HepG2 (cell line): Measurements from ENCODE around the gene PEF1. TPM values are rescaled to one million over a fixed set of nuclear protein-coding genes. Genes with fewer than 3 reads are reported as not detected.

Experiments used
- ATAC-seq: fragments of 200-7000 bp; cut with Tn5 transposase; 3 replicates; pipeline ENCODE4 v1.9.1; 2020; ENCODE audit warnings: mild to moderate bottlenecking, moderate library complexity
- BruUV-seq: library from RNA; stranded (reverse); fragments of 400-500 nt; replicated peaks from 2 replicates; lab custom pipeline; 2021; lab: Mats Ljungman, UMichigan
- CTCF ChIA-PET: fragments of 300-600 bp; formaldehyde crosslinking; extraction: SDS; loops from one replicate; lab custom pipeline; 2021; ENCODE audit warnings: low total read pairs, inconsistent platforms, low intra/inter-chr PET ratio; lab: Yijun Ruan, JAX
- POLR2A ChIA-PET: fragments of 350-600 bp; sonication (Branson Sonifier 250); formaldehyde crosslinking; loops from one replicate; lab custom pipeline; 2020; ENCODE audit warnings: antibody characterized with exemption, inconsistent platforms; lab: Yijun Ruan, JAX
- DNase-seq: peaks from one replicate; pipeline ENCODE4 v3.0.0-alpha.2; 2015; ENCODE audit warnings: low spot score
- FAIRE-seq: peaks from 3 replicates; lab custom pipeline; 2011; peaks lifted over from hg19 to GRCh38; lab: Jason Lieb, UNC
- H2AFZ ChIP-seq: one replicate; pipeline ENCODE4 v1.6.1; 2011; ENCODE audit warnings: low read length, inconsistent platforms
- H3K27ac ChIP-seq: fragments of 300-600 bp; 3 replicates; pipeline ENCODE4 v1.8.0; 2011; ENCODE audit warnings: mixed run types, mild to moderate bottlenecking, mixed read lengths, low read length, inconsistent platforms; ENCODE audit not compliant: insufficient read depth; ENCODE audit errors: extremely low read length
- H3K27me3 ChIP-seq, 2 experiments: fragments of 200-600 bp in 1 of 2; 2 replicates in 1 of 2; 3 replicates in 1 of 2; pipeline versions ENCODE4 v1.6.0 to v1.8.0; 2011; ENCODE audit warnings: low read length in 2 of 2, mild to moderate bottlenecking in 2 of 2, moderate library complexity in 2 of 2, inconsistent platforms in 1 of 2; ENCODE audit not compliant: insufficient read depth in 2 of 2, control insufficient read depth in 1 of 2
- H3K36me3 ChIP-seq, 2 experiments: fragments of 200-600 bp in 1 of 2; replicated peaks in 1 of 2; 2 replicates in 1 of 2; 3 replicates in 1 of 2; pipeline versions ENCODE4 v1.5.1 to v1.8.0; 2011; ENCODE audit warnings: low read length in 2 of 2, inconsistent platforms in 1 of 2; ENCODE audit not compliant: insufficient read depth in 2 of 2, control insufficient read depth in 1 of 2
- H3K4me1 ChIP-seq: 2 replicates; pipeline ENCODE4 v1.5.1; 2012; ENCODE audit warnings: low read length, inconsistent platforms; ENCODE audit not compliant: insufficient read depth
- H3K4me2 ChIP-seq: 2 replicates; pipeline ENCODE4 v1.6.0; 2011; ENCODE audit warnings: low read depth, low read length, inconsistent platforms
- H3K4me3 ChIP-seq, 3 experiments: fragments of 200-600 bp in 1 of 3; sonication (generic), shearing (Covaris generic) in 1 of 3; replicated peaks in 1 of 3; 2 replicates each; pipeline ENCODE4 v1.5.1; 2011 to 2016; ENCODE audit warnings: low read length in 3 of 3, inconsistent platforms in 2 of 3, low read depth in 2 of 3, mild to moderate bottlenecking in 2 of 3, control low read depth in 1 of 3, mixed read lengths in 1 of 3; ENCODE audit not compliant: insufficient read depth in 1 of 3
- H3K79me2 ChIP-seq: one replicate; pipeline ENCODE4 v1.6.1; 2011; ENCODE audit warnings: low read length, inconsistent platforms; ENCODE audit not compliant: insufficient read depth
- H3K9ac ChIP-seq: 2 replicates; pipeline ENCODE4 v1.6.0; 2011; ENCODE audit warnings: mild to moderate bottlenecking, low read depth, low read length, inconsistent platforms; ENCODE audit not compliant: insufficient read depth
- H3K9me3 ChIP-seq: 2 replicates; pipeline ENCODE4 v1.5.1; 2012; ENCODE audit warnings: mild to moderate bottlenecking, low read length
- H4K20me1 ChIP-seq: 2 replicates; pipeline ENCODE4 v1.6.0; 2011; ENCODE audit warnings: inconsistent platforms, mild to moderate bottlenecking, low read length, moderate library complexity; ENCODE audit not compliant: insufficient read depth
- ARNT ChIP-seq: fragments of 450-650 bp; IDR thresholded peaks from 2 replicates; pipeline ENCODE4 v1.6.1; 2017
- KAT2B ChIP-seq: fragments of 150-350 bp; IDR thresholded peaks from 2 replicates; pipeline ENCODE4 v1.6.1; 2014; ENCODE audit warnings: low read depth, low read length, borderline replicate concordance
- ZNF256 ChIP-seq: sonication (generic); formaldehyde crosslinking; conservative IDR thresholded peaks from 2 replicates; pipeline ENCODE4 v1.4.0; 2020; ENCODE audit warnings: missing genetic modification reagents
- WGBS: methylation state at CpG from one replicate; pipeline ENCODE4 v1.1.6; 2017; ENCODE audit warnings: low lambda C conversion rate; 5-methylcytosine and 5-hydroxymethylcytosine counted together
- in situ Hi-C: cut with HindIII; loops from 2 replicates; pipeline ENCODE4 v1.10.0; 2017; ENCODE audit warnings: low pct_unique_long_range_greater_than_20kb; ENCODE audit not compliant: extremely low pct_ligation_motif_present
- intact Hi-C: fragments of 100-400 bp; cut with micrococcal nuclease; formaldehyde crosslinking; loops from one replicate; pipeline ENCODE4 v1.10.0; 2022; ENCODE audit not compliant: unreplicated experiment
- polyA plus RNA-seq, 8 experiments: library from polyadenylated mRNA; depleted of rRNA in 3 of 8; stranded (reverse) in 7 of 8; unstranded in 1 of 8; fragments of >200 nt; fragmentation: Illumina TruSeq in 4 of 8; extraction: Trizol in 4 of 8; gene quantifications; 2 replicates each; pipeline versions ENCODE4 v1.2.1 to v1.2.3, GENCODE V29; 2011 to 2016; ENCODE audit warnings: low read depth in 4 of 8, missing spikeins in 1 of 8, mixed read lengths in 1 of 8; ENCODE audit not compliant: insufficient read depth in 1 of 8
- total RNA-seq, 5 experiments: library from RNA; depleted of rRNA; stranded (reverse); fragments of >200 nt; fragmentation: Illumina TruSeq; extraction: Trizol; gene quantifications; 2 replicates each; pipeline ENCODE4 v1.2.3, GENCODE V29; 2016; ENCODE audit warnings: low read depth in 1 of 5
- TF ChIP-seq, protein P1 (sequence below): sonication (generic); formaldehyde crosslinking; IDR thresholded peaks from 2 replicates; pipeline ENCODE4 v1.5.0; 2020; ENCODE audit warnings: mild to moderate bottlenecking, missing genetic modification reagents, borderline replicate concordance

Gene PEF1
- total and polyA plus RNA-seq, 2 of the 13 experiments (the other 11 are each of a cell fraction or from before 2014, with no cell fraction given), result 57.1 to 57.8 TPM

DNA sequence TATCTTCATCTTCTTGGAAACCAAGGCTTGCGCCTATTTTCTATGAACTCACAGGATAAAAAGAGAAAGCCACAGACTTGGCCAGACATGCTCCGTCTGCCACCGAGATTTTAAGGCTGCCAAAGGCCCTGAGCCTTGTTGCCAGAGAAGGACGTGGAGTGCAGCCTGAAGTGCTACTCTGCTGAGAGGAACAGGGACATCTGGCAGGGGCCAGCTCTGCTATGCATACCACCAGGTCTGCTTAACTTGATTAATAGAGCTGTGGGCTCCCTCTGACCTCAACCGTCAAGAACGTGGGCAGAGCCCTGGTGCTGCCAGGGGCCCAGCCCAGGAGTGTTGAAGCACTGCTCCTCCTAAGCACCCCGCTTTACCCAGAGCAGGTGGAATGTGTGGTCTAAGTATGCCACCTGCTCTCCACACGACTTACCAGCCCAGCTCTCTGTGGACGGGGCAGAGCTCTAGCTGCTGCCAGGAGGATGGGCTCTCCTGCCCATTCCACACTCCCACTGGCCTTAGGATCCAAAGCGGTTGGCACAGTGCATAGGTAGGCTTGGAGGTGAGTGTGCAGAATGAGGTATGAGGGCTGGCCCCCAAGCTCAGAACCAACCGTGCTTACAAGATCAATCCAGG, 16.6 kb downstream of the PEF1 start:
- Histone ChIP-seq H4K20me1 (no peaks in the 10 kb centered on the region), H3K36me3 (peaks cover 28 to 47% of the 10 kb centered on the region in 2 experiments; a peak in 4 of 5 replicates), H3K27ac (no peak overlapping the region), H2AFZ (no peak overlapping the region), H3K4me3 (no peak overlapping the region), H3K4me2 (no peak overlapping the region), H3K9me3 (no peaks in the 10 kb centered on the region), H3K4me1 (no peaks in the 10 kb centered on the region), H3K79me2 (no peaks in the 10 kb centered on the region), H3K9ac (no peak overlapping the region), H3K27me3 (no peaks in the 10 kb centered on the region)
- DNase-seq (no peak), ATAC-seq (no peak), FAIRE-seq (no peak)
- BruUV-seq, result no TSS peak
- intact Hi-C loops (no loop called here), in situ Hi-C loops (no loop called here)
- ChIA-PET POLR2A (interaction anchor here (1.3 kb wide), 1 partner anchor 10 kb away, joined by 3 read pairs; no protein-coding TSS in a partner anchor), CTCF (no interaction called here)
- WGBS, result 91% methylated on average over 5 of the region's 11 CpGs
- TF ChIP-seq ARNT (no peak), ZNF256 (CRISPR knock-in tag) (no peak), KAT2B (no peak)
- TF ChIP-seq, protein P1, sequence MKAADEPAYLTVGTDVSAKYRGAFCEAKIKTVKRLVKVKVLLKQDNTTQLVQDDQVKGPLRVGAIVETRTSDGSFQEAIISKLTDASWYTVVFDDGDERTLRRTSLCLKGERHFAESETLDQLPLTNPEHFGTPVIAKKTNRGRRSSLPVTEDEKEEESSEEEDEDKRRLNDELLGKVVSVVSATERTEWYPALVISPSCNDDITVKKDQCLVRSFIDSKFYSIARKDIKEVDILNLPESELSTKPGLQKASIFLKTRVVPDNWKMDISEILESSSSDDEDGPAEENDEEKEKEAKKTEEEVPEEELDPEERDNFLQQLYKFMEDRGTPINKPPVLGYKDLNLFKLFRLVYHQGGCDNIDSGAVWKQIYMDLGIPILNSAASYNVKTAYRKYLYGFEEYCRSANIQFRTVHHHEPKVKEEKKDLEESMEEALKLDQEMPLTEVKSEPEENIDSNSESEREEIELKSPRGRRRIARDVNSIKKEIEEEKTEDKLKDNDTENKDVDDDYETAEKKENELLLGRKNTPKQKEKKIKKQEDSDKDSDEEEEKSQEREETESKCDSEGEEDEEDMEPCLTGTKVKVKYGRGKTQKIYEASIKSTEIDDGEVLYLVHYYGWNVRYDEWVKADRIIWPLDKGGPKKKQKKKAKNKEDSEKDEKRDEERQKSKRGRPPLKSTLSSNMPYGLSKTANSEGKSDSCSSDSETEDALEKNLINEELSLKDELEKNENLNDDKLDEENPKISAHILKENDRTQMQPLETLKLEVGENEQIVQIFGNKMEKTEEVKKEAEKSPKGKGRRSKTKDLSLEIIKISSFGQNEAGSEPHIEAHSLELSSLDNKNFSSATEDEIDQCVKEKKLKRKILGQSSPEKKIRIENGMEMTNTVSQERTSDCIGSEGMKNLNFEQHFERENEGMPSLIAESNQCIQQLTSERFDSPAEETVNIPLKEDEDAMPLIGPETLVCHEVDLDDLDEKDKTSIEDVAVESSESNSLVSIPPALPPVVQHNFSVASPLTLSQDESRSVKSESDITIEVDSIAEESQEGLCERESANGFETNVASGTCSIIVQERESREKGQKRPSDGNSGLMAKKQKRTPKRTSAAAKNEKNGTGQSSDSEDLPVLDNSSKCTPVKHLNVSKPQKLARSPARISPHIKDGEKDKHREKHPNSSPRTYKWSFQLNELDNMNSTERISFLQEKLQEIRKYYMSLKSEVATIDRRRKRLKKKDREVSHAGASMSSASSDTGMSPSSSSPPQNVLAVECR (CRISPR knock-in tag), result no peak
